Esophagus muscularis mucosa (tissue), 3 donors: ENCODE measurements around the gene GGACT.

Source experiments
- CTCF ChIP-seq, 3 experiments: fragments of 200-600 bp in 2 of 3; fragments of 450-650 bp in 1 of 3; sonication (generic) in 2 of 3; IDR thresholded peaks; one replicate each; pipeline ENCODE4 v1.5.1; 2017 to 2019; ENCODE audit warnings: antibody characterized with exemption in 3 of 3, mild to moderate bottlenecking in 2 of 3, moderate library complexity in 1 of 3
- POLR2A ChIP-seq: fragments of 450-650 bp; IDR thresholded peaks from one replicate; pipeline ENCODE4 v1.6.1; 2017; ENCODE audit warnings: antibody characterized with exemption, moderate library complexity, mild to moderate bottlenecking, low read depth
- POLR2AphosphoS5 ChIP-seq, 2 donors: sonication (generic); formaldehyde crosslinking; IDR thresholded peaks; one replicate each; pipeline ENCODE4 v1.6.1; 2017; ENCODE audit warnings: antibody characterized with exemption in 2 of 2

- TF ChIP-seq CTCF (IDR thresholded peaks at IDR 0.05): no peak
- no peak for TF ChIP-seq POLR2A
- TF ChIP-seq POLR2AphosphoS5 (IDR thresholded peaks at IDR 0.05): no peak
Measured at GRCh38 chr13:100480676-100481075, 107.9 kb downstream of the GGACT start.
